NCI-H2196 treated with DMSO at 0.1 percent for 48 hours (cell line): ENCODE results near the gene SNTG2.

Experiments
- DNase-seq: peaks from one replicate; lab custom pipeline; 2025; ENCODE audit not compliant: unreplicated experiment; lab: John Stamatoyannopoulos, UW

Gene SNTG2

DNA sequence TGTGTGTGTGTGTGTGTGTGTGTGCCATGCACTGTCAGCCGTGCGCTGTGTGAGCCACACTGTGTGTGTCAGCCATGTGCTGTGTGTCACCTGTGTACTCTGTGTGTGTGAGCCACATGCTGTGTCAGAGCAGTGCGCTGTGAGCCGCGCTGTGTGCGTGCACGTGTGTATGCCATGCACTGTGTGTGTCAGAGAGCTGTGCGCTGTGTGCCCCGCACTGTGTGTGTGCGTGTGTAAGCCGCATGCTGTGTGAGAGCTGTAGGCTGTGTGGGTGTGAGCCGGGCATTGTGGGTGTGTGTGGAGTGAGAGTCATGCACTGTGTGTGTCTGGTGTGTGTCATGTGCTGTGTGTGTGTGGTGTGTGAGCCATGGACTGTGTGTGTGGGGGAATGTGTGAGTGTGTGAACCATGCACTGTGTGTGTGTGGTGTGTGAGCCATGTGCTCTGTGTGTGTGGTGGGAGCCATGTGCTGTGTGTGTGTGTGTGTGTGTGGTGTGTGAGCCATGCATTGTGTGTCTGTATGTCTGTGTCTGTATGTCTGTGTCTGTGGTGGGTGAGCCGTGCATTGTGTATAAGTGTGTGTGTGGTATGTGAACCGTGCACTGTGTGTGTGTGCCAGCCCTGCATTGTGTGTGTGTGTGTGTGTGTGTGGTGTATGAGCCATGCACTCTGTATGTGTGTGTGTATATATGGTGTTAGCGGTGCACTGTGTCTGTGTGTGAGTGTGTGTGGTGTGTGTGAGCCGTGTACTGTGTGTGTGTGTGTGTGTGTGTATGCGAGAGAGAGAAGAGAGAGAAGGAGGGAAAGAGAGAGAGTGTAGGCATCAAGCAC, 356.3 kb downstream of the SNTG2 start:
- no peak for DNase-seq

DNA sequence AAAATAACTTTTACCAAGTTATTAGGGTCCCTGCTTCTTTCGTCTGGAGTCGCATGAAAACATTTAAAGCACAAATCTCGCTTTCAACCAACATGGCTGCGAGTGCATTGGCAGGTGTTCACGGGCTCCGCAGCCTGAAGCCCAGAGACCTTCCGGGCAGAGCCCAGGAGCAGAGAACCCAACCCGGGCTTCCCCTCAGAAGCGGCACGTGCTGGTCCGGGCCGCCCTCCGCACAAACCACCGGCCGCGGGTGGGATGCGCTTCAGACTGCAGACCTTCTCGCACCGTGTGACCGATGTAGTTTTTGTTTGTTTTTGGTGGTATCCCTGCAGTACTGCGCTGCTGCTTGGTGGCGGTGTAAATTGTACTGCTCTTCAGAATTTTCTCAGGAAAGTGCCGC, 357.0 kb downstream of the SNTG2 start:
- DNase-seq = no peak

DNA sequence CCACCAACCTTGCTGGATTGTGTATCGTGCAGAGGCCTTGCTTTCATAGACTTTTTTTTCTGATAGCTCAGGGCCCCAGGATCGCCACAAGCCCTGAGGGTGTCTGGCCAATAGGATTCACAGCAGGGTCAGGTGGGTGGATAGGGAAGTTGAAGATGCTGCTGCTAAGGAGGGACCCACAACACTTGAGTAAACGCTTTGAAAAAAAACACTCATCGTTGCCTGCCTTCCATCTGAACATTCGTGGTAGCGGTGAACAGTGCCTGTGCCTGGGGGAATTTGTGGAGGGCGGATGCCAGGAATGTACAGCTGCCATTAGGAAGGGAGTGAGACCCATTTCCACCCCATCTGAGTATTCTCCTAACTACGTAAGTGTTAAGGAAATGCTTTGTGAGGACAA, 358.0 kb downstream of the SNTG2 start:
- no peak for DNase-seq

DNA sequence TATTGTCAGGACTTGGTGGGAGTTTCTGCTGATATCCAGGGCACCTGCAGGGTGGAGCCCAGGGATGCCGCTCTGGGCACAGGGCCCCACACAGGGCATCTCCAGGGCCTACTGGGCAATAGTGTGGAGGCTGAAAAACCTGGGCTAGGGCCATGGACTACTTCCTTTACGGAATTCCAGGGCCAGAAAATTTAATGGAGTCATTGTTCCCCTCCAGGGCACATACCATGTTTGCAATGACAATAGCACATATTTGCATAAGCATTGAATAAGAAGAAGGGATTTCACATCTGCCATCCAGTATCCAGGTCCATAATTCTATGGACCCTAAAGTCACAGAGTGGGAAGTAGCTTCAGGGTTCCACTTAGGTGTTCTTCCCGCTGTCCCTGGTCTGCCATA, 358.9 kb downstream of the SNTG2 start:
- no peak for DNase-seq

DNA sequence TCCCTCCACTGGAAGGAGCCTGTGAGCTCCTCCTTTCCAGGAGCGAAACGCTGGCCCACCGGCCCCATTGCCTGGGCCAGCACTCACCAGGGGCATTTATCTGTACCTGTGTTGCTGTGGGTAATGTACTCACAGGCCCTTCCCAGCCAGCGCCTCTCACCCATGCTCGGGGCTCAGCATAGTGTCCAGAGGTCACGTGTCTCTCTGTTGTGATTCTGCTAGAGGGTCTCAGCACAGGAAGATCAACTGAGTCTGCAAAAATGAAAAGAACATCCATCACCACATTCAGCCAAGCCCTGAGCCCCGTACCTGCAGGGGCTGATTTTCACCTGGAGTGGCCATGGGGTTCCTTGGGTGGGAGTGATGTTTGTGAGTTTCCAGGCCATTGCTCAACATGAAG, 359.6 kb downstream of the SNTG2 start:
- no peak for DNase-seq

DNA sequence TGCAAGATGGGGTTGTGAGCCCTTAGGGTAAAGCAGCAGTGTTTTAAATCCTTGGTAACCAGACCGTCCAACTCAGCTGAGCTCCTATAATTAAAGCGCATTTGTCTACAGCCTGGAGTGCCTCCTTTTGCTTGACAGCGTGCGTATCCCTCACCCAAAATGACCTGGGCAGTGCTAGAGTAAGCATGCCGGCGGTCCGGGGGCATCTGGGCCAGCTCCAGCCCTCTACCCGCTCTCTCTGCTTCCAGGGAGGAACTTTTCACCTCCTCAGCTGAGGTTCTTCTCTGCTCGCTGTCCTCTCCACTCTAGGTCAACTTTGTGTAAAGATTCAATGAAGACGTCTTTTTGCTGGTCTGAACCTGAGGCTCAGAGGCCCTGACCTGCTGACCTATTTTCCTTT, 360.2 kb downstream of the SNTG2 start:
- no peak for DNase-seq

DNA sequence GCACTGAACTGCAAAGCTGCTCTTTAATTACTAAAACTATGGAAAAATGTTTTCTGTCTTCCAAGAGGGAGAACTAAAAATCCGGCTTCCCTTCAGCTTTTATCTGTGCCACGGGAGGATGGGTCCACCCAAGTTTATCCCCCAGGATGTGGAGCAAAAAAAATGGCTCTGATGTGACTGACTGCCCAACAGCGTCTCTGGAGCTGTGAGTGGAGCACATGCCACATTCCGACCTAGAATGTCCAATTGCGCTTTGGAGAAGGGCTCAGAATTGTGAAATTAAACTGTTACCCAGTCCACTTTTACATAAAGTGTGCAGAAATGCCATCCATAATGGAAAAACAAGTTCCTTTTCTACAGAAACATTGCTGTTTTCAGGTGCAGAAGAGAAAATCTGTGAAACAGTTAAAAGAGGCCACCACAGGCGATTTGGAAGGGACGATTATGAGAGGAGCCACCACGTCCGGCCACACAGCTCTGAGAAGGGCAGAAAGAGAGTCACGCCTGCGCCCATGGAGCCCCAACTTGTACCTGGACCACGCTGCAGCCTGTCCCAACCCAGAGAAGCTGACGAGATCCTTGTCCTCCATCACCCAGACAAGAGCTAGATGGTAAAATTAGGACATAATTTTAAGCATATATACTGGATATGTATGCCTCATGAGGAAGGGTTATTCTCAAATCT, 362.7 kb downstream of the SNTG2 start:
- DNase-seq = no peak

DNA sequence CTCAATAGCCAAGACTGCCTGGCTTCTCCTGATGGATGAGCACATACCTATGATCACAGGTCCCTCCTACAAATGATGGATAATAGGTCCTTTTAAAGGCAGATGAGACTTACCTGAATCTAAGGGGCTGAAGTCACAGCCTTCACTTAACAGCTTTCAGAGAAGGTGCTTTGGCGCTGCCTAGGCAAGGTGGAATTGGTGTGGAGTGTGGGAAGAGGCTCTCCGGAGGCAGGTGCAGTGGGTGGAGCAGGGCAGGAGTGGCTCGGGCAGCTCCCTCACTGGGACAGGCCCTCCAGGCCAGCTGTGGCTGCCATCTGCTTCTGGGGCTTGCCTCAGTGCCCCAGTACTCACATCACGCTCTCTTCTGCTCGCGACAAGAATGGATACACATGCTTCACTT, 363.6 kb downstream of the SNTG2 start:
- DNase-seq = no peak

DNA sequence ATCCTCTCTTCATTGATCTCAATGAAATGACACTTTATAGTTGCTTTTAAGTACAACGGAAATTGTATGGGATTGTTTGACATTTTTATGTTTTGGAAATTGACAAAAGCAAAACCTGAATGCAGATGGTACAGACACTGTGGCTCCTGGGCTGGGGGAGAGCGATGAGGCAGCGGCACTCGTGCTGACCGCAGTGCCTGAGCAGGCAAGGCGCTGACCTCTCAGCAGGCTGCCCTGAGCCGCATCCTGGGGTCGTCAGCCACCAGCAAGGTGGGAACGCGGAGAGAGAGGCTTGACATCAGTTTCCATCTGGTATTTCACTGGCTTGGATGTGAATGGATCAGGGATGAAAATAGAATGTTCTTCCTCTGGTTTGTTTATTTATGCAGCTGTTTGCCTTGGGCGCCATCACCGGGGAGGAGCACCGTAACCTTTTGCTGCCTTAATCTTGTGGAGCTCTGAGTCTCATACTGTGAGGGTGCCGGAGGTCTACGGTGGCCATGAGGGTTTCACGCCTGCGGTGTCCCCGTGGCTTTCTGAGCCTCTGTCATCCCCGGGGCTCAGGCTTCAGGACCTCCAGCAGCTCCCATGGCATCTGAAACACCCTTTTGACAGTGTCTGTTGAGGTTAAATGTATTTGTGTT, 367.8 kb downstream of the SNTG2 start:
- DNase-seq = no peak

DNA sequence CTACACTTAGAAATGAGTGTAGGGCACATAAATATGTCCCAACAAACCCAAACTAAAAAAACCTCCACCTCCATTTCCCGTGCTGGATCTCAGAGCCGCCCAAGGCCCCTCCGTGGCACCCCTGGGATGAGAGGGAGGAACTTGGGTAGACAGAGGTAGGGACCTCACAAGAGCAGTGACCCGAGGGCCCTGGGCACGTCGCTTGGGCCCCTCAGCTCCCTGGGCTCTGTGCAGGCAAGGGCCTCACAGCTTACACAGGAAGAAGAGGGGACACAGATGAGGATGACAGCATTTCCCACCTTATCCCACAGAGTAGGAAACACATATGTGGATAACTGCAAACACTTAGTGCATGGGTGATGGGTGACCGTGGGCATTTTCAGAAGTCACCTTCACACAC, 368.7 kb downstream of the SNTG2 start:
- DNase-seq = no peak

DNA sequence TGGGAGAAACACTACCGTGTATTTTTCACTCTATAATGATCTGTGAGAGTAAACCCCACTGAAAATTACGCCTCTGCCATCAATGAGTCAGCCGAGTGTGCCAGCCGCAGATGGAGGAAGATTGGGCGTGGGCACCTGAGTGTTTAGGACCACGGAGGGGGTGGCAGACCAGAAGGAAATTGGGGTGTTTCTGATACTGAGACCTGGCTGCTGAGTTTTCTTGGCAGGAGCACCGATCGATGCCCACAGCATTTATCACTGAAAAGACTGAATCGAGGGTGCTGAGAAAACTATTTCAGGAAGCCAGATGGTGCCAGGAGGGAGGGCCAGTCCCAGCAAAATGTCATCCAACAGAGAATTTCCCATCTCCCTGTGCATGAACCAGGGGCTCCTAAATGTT, 370.7 kb downstream of the SNTG2 start:
- no peak for DNase-seq

DNA sequence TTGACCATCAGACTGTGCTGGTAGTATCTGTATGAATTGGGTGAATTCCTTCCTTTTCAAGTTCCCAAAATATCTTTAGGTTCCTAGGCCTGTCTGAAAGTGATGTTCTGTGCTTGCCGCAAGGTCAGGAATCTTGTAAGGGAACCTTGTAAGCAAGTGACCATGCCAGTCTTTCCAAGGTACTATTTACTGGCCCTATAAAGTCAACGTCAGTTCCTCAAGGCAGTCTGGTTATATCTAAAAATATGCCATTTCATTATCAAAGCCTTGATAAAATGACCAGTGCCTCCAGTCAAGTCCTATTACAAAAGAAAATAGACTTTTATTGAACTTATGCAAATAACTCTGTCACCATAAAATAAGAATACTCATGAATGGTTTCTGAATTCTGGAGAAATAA, 374.2 kb downstream of the SNTG2 start:
- DNase-seq = no peak

DNA sequence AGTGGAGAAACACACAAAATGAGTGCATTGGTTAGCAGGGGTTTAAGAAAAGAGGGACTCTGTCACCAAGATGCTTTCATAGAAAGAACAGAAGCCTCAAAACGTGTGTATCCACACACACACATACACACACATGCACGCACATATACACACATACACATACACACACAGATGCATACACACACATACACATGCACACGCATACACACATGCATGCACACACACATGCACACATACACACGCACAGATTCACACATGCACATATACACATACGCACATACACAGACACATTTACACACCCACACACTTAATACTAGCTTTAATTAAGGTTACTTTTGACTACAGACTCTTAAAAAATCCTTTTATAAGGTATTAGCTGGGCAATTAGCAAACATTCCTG, 378.0 kb downstream of the SNTG2 start:
- no peak for DNase-seq

DNA sequence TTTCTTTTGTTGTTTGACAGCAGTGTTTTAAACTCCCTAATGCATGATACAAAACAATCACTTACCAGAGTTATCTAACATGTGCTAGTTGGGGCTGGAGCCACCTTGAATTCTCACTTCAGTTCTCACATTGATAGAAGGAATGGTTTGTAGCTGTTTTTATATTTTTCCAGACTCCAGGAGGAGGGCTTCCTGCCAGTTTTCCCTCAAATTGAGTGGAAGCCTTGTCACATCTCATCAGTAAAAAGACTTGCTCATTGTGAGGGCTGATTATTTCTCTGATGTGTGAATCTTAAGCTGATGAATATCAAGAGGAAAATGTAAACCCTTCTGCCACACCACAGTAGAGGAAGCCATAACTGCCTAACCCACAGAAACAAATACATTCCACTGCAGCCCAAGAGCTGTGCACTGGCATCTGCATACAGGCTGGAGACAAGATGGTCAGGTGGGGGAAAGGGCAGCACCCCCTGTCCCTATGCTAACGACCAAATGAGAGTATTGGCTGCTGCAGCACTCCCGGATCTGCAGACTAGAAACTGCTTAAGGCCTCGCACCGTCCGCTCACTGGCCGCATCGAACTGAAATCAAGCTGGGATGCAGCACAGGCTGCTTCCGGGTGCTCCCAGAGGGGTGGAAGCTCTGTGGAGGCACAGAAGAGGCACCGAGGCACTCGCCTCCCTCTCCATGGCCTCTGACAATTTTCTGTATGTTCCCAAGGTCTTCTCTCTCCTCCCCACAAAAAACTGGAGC, 388.9 kb downstream of the SNTG2 start:
- no peak for DNase-seq

DNA sequence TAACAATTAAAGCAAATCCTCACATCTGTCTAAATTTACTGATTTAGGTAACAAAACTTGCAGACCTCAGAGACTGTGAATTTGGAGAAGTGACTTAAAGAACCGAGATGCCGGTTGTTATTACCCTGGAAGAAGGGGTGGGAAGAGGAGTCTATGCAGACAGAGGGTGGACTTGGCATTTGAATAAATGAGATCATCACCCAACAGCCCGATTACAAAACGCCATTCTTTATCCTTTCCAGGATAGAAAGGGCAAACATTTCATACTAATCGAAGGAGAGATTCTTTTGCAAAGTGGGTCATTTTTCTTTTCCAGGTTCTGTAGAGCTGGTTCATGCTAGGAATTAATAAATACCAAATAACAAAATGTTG, 389.5 kb downstream of the SNTG2 start:
- DNase-seq = no peak

DNA sequence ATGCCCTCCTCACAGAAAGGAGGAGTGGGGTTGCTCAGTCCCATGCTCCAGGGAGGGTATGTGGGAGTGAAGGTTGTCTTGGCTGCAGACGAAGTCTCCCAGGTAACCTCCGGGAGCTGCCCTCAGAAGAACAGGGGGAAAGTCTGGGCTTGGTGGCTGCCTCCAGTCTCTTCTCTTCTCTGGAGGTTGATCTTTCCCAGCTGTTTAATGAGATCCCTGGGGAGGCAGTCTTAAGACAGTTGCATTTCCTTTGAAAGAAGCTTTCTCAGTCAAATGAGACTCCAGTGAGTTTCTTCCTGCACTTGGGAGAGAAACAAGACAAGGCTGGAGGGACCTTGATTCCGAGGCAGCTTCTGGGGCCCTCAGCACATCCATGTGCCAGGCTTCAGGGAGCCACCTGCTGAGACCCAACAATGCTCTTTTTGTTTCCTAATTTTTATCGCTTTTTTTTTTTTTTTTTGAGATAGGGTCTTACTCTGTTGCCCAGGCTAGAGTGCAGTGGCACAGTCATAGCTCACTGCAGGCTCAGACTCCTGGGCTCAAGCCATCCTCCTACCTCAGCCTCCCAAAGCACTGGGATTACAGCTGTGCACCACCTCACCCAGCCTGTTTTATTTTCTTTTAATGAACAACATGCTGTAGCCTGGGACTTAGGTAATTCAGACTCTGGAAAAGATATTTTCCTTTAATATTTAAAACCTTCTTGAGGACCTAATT, 390.9 kb downstream of the SNTG2 start:
- no peak for DNase-seq

DNA sequence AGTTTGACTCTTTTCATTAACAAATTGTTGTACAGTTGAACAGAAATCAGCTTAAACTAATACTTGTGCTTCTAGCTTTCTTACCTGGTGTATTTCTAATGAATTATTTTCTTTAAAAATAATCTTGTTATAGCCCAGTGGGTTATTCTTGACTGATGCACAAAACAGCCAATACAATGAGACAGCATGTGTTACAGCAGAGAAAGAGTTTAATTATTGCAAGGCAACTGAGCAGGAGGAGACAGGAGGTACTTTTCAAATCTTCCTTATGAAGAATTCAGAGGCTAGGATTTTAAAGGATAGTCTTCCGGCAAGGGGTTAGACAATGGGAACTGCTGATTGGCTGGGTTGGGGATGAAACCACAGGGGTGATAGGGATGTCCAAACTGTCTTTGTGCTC, 398.1 kb downstream of the SNTG2 start:
- DNase-seq = no peak

DNA sequence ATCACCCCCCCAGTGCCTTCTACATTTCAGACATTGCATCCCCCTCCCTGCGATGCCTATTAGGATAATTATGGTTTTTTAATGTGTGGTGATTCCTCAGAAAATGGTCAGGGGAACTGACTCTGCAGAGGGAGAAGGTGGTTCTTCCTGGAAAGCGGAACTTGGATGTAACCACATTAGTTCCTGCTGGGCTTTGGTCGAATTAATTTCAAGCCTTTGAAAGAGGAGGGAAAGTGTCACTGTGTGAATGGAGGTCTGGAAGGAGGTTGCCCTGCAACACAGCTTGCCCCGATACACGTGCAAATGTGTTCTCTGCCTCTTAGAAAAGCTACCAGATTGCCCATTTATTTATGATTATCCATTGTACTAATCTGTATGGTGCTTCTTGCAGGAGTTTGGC, 399.5 kb downstream of the SNTG2 start:
- no peak for DNase-seq

DNA sequence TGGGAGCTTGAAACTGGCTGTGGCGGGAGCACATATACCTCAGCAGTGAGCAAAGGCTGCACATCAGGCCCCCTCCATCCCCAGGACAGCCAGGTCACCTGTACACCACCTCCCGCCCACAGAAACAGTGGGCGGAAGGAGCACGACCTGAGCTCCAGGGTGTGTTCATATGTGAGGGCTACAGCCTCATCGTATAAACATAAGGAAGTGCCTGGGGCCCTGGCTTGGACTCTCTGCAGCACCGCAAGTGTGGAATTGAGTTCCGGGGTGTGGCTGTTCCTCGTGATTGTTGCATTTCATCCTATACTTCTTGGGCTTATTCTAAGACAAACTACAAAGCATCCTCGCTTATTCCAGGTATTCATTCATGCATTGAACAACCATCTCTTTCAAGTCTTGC, 402.5 kb downstream of the SNTG2 start:
- DNase-seq = no peak

DNA sequence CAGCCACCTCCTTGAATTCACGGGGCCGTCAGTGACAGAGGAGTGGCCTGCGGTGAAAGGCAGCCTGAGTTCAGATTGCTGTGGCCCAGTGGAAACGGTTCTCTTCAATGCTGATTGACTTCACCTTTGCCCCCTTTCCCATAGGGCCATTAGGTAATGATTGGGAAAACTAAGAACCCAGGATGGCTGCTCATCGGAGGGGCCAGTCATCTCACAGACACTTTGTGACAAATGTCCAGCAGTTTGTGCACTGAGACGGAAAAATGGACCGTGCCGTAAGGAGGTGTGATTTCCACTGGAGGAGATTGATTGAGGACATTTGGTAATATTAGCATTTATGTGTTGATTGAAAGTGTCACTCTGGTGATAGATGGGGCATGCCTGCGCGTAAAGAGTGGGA, 402.9 kb downstream of the SNTG2 start:
- no peak for DNase-seq

DNA sequence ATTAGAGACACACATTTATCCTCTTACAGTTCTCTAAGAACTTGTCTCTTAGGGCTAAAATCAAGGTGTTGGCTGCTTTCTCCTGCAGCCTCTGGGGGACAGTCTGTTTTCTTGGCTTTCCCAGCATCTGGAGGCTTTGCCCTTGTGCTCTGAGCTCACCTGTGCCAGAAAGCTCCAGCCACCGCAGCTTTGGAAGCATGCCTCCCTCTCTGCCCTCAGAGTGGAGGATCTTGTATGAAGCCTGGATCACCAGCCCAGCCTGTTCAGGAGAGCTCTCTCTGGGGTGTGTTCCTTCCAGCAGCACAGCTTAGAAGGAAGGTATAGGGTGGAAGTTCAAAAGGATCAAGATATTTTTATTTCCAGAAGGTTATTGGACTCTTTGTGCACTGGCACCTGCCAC, 409.5 kb downstream of the SNTG2 start:
- no peak for DNase-seq
